Lower leg skin (tissue), 3 donors: ENCODE results near the gene PHACTR4.
A peak's percentile ranks its signal among the peaks of the same experiment; 100 is the strongest.

Experiments used
- CTCF ChIP-seq, 3 donors: fragments of 450-650 bp; IDR thresholded peaks; one replicate each; pipeline ENCODE4 v1.5.1; 2016; ENCODE audit warnings: antibody characterized with exemption in 3 of 3, mild to moderate bottlenecking in 3 of 3, moderate library complexity in 2 of 3
- POLR2A ChIP-seq, 2 donors: fragments of 450-650 bp; IDR thresholded peaks; one replicate each; pipeline ENCODE4 v1.6.1; 2016 to 2017; ENCODE audit warnings: antibody characterized with exemption in 2 of 2, mild to moderate bottlenecking in 1 of 2, moderate library complexity in 1 of 2

GRCh38 chr1:28505406-28506187, 136.1 kb downstream of the PHACTR4 start, which contains the start of gene RCC1:
- no peak for TF ChIP-seq CTCF (IDR thresholded peaks at IDR 0.05)
- TF ChIP-seq POLR2A (IDR thresholded peaks at IDR 0.05) = peak in 1 of 2 donors; percentile 78
